C4-2B (cell line): Measurements from ENCODE around the gene CSNK2A3.

Experiments used
- ZFX ChIP-seq: fragments of 450-650 bp; IDR thresholded peaks from 2 replicates; pipeline ENCODE4 v1.6.1; 2017
- TF ChIP-seq, protein P1 (sequence below): fragments of 450-650 bp; conservative IDR thresholded peaks from 2 replicates; pipeline ENCODE4 v1.5.1; 2017; ENCODE audit warnings: mild to moderate bottlenecking

DNA sequence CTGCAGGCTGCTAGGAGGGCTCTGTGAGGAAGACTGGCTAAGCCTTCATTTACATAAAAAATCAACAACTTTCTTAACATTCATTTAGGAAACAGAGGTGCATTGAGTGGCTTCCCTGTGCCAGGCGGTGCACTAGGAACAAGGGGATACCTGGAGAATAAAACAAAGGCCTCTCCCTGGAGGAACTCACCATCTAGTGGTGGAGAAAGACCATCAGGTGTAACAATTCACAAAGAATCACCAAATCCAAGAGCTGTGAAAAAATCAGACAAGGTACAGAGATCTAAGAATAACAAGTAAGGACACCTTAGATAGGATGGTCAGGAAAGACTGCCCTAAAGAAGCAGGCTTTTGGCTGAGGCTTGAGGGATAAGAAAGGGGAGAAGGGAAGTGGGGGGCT, 40.3 kb downstream of the CSNK2A3 start:
- TF ChIP-seq, protein P1, sequence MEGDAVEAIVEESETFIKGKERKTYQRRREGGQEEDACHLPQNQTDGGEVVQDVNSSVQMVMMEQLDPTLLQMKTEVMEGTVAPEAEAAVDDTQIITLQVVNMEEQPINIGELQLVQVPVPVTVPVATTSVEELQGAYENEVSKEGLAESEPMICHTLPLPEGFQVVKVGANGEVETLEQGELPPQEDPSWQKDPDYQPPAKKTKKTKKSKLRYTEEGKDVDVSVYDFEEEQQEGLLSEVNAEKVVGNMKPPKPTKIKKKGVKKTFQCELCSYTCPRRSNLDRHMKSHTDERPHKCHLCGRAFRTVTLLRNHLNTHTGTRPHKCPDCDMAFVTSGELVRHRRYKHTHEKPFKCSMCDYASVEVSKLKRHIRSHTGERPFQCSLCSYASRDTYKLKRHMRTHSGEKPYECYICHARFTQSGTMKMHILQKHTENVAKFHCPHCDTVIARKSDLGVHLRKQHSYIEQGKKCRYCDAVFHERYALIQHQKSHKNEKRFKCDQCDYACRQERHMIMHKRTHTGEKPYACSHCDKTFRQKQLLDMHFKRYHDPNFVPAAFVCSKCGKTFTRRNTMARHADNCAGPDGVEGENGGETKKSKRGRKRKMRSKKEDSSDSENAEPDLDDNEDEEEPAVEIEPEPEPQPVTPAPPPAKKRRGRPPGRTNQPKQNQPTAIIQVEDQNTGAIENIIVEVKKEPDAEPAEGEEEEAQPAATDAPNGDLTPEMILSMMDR, result no peak
- no peak for TF ChIP-seq ZFX
